ENCODE data around the gene MIEF2.

DNA sequence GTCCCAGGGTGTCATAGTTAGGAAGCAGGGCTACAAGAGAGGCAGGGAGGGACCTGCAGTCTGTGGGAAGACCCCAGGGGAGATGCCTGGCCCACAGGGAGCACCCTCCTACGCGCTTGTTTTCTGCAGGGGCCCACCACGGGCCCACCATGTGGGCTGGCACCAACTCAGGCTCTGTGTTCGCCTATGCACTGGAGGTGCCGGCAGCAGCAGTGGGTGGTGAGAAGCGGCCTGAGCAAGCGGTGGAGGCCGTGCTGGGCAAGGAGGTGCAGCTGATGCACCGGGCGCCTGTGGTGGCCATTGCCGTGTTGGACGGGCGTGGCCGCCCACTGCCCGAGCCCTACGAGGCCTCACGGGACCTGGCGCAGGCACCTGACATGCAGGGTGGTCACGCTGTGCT lies 20.0 kb upstream of the MIEF2 start:
- TF ChIP-seq CTCF (IDR thresholded peaks at IDR 0.05) (no peak), JUNB (IDR thresholded peaks at IDR 0.05) (no peak), POLR2A (IDR thresholded peaks at IDR 0.05; ENCODE audit: low read length) (no peak), BHLHE40 (IDR thresholded peaks at IDR 0.05; ENCODE audit: low read depth, low read length) (no peak)
- TF ChIP-seq, protein P1, sequence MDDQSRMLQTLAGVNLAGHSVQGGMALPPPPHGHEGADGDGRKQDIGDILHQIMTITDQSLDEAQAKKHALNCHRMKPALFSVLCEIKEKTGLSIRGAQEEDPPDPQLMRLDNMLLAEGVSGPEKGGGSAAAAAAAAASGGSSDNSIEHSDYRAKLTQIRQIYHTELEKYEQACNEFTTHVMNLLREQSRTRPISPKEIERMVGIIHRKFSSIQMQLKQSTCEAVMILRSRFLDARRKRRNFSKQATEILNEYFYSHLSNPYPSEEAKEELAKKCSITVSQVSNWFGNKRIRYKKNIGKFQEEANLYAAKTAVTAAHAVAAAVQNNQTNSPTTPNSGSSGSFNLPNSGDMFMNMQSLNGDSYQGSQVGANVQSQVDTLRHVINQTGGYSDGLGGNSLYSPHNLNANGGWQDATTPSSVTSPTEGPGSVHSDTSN (IDR thresholded peaks at IDR 0.05): no peak

All from A549 (cell line).